ENCODE results near the gene ABCB11. TPM values are rescaled to one million over a fixed set of nuclear protein-coding genes. Genes with fewer than 3 reads are reported as not detected.

ABCB11 gene
- total and polyA plus RNA-seq, 10 donors, result 0.03 to 0.32 (median 0.12) TPM; not detected in 3

DNA sequence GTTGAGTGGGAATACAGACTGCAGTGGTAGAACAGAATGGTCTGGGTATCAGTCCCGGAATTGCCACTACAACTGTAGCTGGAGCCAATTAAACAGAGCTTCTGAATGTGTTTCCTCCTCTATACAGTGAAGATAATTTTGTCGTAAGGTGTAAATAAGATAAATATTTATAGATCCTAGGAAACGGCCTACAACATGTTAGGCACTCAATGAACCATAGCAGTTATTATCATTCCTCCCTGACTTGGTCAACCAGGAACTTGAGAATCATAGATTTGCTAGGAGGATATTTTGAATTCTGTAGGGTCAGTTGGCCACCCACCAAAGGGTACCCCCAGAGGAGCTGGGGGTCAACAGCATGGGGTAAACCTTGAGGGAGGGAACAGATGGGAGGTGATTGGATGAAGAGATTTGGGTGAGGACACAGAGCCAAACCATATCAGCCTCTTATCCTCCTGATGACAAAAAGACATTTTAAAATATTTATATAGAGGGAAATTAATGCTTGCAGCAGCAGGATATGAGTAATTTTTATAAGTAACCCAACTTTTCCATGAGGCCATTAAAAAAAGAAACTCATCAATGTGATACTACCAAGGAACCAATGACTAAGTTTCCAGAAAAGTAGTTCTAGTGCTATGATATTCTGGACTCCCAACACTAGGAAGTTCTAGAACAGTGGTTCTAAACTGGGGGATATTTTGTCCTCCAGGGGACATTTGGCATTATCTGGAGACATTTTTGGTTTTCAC lies 42.3 kb upstream of the ABCB11 start:
- intact Hi-C loops (cut with DNase I; ENCODE audit: low total_unique reads), result no loop called here
- H3K4me1 ChIP-seq, result peaks cover 0 to 56% (median 3%) of the 10 kb centered on the region in 6 donors
- H3K9me3 ChIP-seq, result no peaks in the 10 kb centered on the region
- no peak overlapping the region for H3K4me3 ChIP-seq
- H3K36me3 ChIP-seq, result no peaks in the 10 kb centered on the region
- DNase-seq, result no peak
- H3K27ac ChIP-seq, result peak overlapping the region in 6 of 8 donors; percentile 51 to 80 (median 78)
- no peaks in the 10 kb centered on the region for H3K27me3 ChIP-seq (replicated peaks in 1 of 7)
- TF ChIP-seq POLR2AphosphoS5 (IDR thresholded peaks at IDR 0.05), result no peak
- TF ChIP-seq POLR2A (IDR thresholded peaks at IDR 0.05), result no peak
- TF ChIP-seq, protein P1, sequence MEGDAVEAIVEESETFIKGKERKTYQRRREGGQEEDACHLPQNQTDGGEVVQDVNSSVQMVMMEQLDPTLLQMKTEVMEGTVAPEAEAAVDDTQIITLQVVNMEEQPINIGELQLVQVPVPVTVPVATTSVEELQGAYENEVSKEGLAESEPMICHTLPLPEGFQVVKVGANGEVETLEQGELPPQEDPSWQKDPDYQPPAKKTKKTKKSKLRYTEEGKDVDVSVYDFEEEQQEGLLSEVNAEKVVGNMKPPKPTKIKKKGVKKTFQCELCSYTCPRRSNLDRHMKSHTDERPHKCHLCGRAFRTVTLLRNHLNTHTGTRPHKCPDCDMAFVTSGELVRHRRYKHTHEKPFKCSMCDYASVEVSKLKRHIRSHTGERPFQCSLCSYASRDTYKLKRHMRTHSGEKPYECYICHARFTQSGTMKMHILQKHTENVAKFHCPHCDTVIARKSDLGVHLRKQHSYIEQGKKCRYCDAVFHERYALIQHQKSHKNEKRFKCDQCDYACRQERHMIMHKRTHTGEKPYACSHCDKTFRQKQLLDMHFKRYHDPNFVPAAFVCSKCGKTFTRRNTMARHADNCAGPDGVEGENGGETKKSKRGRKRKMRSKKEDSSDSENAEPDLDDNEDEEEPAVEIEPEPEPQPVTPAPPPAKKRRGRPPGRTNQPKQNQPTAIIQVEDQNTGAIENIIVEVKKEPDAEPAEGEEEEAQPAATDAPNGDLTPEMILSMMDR (IDR thresholded peaks at IDR 0.05 in 8 of 11, conservative IDR thresholded peaks at IDR 0.05 in 3 of 11), result no peak
- WGBS, 5 donors, result 60 to 81% (median 72%) methylated on average over 3 of the region's 3 CpGs

DNA sequence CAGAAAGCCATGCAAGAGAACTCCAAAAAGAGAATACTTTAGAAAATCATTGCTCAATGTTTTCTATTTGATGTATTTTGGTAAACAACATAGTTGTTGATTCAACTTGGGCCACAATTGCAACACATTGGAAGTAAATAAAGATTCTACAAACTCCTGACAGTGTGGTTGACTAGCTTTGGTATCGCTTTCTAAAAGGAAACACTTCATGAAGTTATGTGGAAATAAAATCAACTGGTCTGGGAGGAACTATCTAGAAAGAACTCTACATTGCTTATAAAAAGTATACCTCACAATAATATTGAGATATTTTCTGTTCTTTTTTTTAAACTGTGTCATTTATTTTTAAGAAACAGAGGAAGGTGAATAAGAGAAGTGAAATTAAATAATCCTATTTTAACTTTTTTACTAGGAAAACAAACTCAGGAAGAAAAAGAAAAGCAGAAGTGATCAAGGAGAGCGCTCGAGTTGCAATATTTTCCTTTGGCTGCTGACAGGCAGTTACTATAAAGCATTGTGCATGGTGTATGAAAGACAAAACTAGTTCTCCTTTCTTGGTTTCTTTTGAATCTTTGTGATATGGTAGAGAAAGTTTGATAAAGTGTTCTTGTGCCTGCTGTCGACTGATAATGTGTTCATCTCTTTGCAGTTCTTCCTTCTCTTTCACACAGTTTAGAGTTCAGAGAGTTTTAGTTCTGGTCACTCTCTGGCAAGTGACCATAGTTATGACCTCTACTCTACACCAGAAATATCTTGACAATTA lies 41.2 kb upstream of the ABCB11 start:
- Histone ChIP-seq H3K4me3 (peak overlapping the region in 1 of 8 donors; percentile 21), H3K9me3 (no peaks in the 10 kb centered on the region), H3K27me3 (replicated peaks in 1 of 7) (no peaks in the 10 kb centered on the region), H3K36me3 (no peaks in the 10 kb centered on the region), H3K4me1 (peaks cover 0 to 57% (median 3%) of the 10 kb centered on the region in 6 donors), H3K27ac (peak overlapping the region in 7 of 8 donors; percentile 35 to 80 (median 77))
- intact Hi-C loops (cut with DNase I; ENCODE audit: low total_unique reads), result no loop called here
- no peak for DNase-seq
- TF ChIP-seq POLR2AphosphoS5 (IDR thresholded peaks at IDR 0.05) (no peak), POLR2A (IDR thresholded peaks at IDR 0.05) (no peak)
- TF ChIP-seq, protein P1 (IDR thresholded peaks at IDR 0.05 in 8 of 11, conservative IDR thresholded peaks at IDR 0.05 in 3 of 11), result no peak
- 25 to 50% (median 34%) methylated on average over 4 of the region's 4 CpGs for WGBS, 5 donors

DNA sequence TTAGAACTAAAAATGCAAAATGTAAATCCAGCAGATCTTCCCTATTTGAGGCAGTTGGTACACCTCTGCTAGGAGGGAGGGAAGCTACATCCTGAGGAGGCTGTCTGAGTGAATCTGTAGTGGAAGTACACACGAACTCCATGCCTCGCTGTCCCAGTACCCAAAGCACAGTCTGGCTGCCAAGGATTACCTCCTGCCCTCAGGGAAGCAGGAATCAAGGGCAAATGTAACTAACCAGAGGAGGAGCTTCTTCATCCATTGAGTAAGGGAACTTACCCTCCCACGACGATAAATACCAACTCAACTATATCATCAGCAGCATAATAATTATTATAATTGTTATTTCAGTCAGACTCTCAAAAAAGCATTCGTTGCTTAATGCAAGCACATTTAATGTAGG lies 40.3 kb upstream of the ABCB11 start:
- intact Hi-C loops (cut with DNase I; ENCODE audit: low total_unique reads), result no loop called here
- no peaks in the 10 kb centered on the region for H3K9me3 ChIP-seq
- no peak for TF ChIP-seq POLR2A (IDR thresholded peaks at IDR 0.05)
- TF ChIP-seq, protein P1 (IDR thresholded peaks at IDR 0.05 in 8 of 11, conservative IDR thresholded peaks at IDR 0.05 in 3 of 11), result no peak
- TF ChIP-seq POLR2AphosphoS5 (IDR thresholded peaks at IDR 0.05), result no peak
- 62 to 86% (median 70%) methylated on average over 5 of the region's 5 CpGs for WGBS, 5 donors
- peak overlapping the region in 6 of 8 donors; percentile 51 to 80 (median 78) for H3K27ac ChIP-seq
- no peaks in the 10 kb centered on the region for H3K36me3 ChIP-seq
- DNase-seq, result no peak
- H3K4me1 ChIP-seq, result peaks cover 0 to 66% (median 5%) of the 10 kb centered on the region in 6 donors
- peak overlapping the region in 1 of 8 donors; percentile 27 for H3K4me3 ChIP-seq
- no peaks in the 10 kb centered on the region for H3K27me3 ChIP-seq (replicated peaks in 1 of 7)

DNA sequence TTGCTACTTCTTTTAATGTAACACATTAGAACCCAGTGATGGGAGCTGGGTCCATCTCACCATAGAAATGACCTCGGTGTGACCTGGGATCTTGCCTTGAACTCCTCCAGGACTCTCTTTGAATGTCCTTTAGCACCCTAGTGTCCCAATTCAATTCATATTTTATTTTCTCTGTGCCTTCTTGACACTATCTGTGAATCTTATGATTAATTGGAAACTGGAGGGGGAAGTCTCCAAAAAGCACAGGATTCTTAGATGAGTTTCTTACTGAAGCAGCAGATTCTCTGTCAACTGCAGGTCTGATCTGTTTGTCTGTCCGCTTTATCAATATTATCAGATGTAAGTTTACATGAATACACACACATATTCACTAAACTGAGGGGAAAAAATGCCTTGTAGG lies 38.7 kb upstream of the ABCB11 start:
- TF ChIP-seq POLR2A (IDR thresholded peaks at IDR 0.05) (no peak), POLR2AphosphoS5 (IDR thresholded peaks at IDR 0.05) (no peak)
- TF ChIP-seq, protein P1 (IDR thresholded peaks at IDR 0.05 in 8 of 11, conservative IDR thresholded peaks at IDR 0.05 in 3 of 11), result no peak
- Histone ChIP-seq H3K9me3 (no peaks in the 10 kb centered on the region), H3K27ac (peak overlapping the region in 5 of 8 donors; percentile 24 to 80 (median 78)), H3K4me1 (peaks cover 0 to 66% (median 5%) of the 10 kb centered on the region in 6 donors), H3K4me3 (peak overlapping the region in 1 of 8 donors; percentile 21), H3K27me3 (replicated peaks in 1 of 7) (no peaks in the 10 kb centered on the region), H3K36me3 (no peaks in the 10 kb centered on the region)
- no peak for DNase-seq
- intact Hi-C loops (cut with DNase I; ENCODE audit: low total_unique reads), result no loop called here
- WGBS, 5 donors, result 84 to 96% (median 88%) methylated on average over 2 of the region's 2 CpGs

Measured in spleen (tissue), 11 donors.